ENCODE data around the gene SPTBN1.

SPTBN1 gene

DNA sequence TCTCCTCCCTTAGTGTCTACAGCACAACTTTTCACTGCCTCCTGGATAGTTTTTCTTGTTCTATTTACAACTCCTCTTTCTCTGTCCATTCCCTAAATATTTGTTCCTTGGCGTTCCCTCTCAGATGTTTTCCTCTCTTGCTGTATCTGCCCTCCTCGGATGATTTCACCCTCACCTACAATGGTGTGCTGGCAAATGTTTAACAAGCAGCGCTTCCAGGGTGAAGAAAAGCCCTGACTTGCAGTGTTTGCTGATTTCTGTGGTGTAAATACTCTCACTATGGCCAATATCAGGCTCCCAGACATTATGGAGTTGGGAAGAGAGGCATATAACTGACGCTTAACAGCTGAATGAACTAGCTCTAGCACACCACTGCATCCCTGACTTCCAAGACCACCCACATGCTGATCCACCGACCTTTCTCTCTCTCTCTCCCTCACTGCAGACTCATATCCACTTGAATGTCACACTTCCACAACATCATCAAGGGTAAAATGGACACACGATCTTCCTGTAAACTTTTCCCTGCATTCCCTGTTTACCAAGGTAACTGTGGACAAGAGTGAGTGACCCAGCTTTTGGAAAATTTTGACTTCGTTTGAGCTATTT is 31.5 kb upstream of the SPTBN1 start:
- TF ChIP-seq GATA2 (IDR thresholded peaks at IDR 0.05; ENCODE audit: low read depth, low read length) (no peak), GATA3 (IDR thresholded peaks at IDR 0.05; ENCODE audit: low read depth, low read length) (no peak)

DNA sequence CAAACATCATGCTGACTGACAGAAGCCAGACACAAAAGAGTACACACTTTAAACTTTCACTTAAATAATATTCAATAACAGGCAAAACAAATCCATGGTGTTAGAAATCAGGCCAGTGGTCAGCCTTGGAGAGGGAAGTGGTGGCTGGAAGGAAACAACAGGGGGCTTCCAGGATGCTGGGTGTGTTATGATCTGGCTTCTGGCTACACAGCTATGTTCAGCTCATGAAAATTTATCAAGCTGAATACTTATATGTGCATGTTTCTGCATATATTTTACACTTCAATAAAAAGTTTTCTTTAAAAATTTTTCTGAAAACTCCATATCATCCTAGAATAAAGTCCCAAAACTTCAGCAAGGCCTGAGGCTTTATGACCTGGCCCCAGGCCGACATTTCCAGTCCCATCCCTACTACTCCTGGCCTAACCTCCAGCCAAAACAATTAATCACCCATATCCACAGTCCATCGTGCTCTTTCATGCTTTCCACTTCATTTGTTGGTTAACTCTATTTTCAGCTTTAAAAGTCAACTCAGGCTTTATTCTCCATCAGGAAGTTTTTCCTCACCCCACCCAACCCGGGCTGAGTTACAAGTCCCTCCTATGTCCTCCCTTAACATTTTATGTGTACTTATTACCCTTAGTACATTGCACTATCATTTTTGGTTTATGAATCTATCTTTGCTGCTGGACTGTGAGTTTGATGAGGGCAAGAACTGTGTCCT is 27.9 kb upstream of the SPTBN1 start:
- TF ChIP-seq GATA2 (IDR thresholded peaks at IDR 0.05; ENCODE audit: low read depth, low read length) = no peak
- TF ChIP-seq GATA3 (IDR thresholded peaks at IDR 0.05; ENCODE audit: low read depth, low read length) = no peak

DNA sequence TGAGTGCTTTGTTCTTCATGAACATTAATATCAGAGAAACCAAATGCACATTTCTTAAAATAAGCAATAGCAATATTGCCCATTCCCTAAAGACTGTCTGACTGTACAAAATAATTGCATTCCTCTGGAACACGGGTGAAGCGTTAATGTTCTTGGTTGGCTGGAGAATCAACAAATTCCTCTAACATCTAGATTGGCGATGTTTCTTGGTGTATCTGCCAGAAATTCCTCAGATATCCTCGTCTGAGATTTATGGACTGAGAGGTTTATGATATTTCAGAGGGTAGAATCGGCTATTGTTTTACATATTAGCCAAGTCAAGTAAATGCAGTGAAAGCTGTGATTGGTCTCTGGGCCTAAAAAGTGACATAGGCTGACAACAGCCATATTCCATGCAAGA is 27.1 kb upstream of the SPTBN1 start:
- TF ChIP-seq GATA3 (IDR thresholded peaks at IDR 0.05; ENCODE audit: low read depth, low read length) (no peak), GATA2 (IDR thresholded peaks at IDR 0.05; ENCODE audit: low read depth, low read length) (no peak)

DNA sequence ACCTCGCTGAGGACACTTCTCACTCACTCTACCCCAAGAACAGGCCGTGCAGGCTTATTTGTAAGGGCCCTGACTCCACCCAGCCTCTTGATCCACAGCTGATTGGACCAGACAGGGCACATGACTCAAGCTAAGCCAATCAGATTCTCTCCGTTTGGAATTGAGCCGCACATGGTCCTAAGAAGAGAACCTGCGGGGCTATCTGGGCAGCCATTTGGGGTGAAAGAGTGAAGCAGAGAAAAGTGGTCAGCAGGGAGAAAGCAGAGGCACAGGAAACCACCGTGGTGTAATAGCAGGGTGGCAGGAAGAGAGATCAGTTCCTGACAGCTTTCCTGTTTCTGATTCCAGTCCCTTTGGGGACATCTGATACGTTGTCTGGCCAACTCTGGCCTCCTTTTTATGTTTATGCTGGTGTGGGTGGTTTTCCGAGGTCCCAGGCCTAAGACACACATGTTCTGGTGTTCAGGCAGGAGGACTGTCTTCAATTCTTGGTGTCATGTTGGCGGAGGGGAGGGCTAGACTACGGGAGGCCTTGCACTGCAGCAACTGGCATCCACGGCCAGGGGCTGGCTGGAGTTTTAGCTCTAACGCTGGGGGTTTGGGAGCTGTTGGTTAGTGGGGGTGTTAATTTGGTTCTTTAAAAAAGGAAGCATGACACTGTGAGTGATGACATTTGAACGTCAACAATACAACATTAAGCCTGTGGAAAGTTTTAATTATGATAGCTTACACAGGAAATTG is 26.1 kb upstream of the SPTBN1 start:
- no peak for TF ChIP-seq GATA3 (IDR thresholded peaks at IDR 0.05; ENCODE audit: low read depth, low read length)
- TF ChIP-seq GATA2 (IDR thresholded peaks at IDR 0.05; ENCODE audit: low read depth, low read length) = no peak

DNA sequence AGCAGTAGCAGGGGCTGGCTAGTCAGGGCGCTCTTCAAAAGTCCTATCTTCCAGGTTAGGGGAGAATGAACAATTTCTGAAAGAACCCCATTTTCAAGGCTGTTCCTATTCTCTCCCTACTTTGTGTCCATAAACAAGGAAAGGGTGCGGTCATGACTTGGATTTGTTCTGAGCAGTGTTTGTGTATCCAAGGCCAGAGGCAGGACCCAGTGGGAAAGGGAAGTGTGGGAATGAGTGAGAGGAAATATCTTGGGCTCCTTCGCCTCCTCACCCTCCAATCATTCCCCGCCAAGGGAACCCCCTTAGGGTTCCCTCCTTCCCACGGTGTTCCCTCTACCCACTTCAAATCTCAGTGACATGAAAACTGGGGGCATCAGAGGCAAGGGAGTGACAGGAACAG is 25.5 kb upstream of the SPTBN1 start:
- TF ChIP-seq GATA3 (IDR thresholded peaks at IDR 0.05; ENCODE audit: low read depth, low read length) (no peak), GATA2 (IDR thresholded peaks at IDR 0.05; ENCODE audit: low read depth, low read length) (no peak)

DNA sequence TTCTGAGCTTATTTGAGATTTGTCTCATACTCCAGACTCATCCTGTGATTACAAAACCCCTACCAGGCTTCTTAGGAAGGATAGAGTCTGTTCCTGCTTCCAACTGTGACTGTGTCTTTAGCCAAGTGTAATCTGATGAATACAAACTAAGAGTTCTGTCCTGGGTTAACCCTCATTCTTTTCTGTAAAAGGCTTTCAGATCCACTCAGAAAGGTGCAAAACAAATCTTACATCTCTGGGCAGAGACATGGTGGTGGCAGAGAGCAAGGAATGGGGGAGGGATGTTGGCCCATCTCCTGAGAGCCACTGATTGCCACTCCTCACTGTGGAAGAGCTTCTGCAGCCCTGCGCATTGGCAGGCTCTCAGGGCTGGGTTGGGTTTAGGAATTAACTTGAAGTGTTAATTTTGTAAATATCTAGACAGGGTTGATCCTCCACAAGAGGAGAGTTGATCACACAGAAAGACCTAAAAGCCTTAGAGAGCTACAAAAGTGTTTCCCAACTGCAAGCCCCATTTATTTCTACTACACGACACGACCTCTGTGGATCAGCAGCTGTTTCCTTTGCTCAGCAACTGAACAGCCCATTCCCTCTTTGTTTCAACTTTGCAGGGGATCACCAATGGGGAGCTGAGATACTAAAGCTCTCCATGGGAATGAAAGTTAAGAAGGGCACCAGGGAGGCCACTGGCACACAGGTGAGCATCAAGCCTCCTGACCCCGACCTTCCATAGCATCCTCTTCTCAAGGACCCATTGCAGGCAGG is 23.7 kb upstream of the SPTBN1 start:
- TF ChIP-seq GATA2 (IDR thresholded peaks at IDR 0.05; ENCODE audit: low read depth, low read length) (no peak), GATA3 (IDR thresholded peaks at IDR 0.05; ENCODE audit: low read depth, low read length) (no peak)

DNA sequence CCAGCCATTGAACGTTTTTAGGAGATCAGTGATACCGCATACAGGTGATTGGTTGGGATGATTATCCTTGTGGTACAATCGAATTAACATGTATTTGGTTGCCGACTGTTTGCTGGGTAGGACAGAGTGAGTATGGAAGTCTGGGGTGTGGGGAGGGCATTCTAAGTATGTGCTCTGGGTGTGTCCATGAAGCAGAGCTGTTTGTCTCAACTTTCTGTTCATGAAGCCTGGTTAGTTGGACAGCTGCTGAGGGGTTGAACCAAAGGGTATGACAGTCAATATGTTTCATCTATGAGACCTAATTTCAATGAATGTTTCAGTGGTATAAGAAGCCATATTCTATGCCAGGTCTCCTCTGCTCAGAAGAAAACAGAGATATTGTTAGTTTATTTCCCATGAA is 21.9 kb upstream of the SPTBN1 start:
- no peak for TF ChIP-seq GATA3 (IDR thresholded peaks at IDR 0.05; ENCODE audit: low read depth, low read length)
- TF ChIP-seq GATA2 (IDR thresholded peaks at IDR 0.05; ENCODE audit: low read depth, low read length) = no peak

DNA sequence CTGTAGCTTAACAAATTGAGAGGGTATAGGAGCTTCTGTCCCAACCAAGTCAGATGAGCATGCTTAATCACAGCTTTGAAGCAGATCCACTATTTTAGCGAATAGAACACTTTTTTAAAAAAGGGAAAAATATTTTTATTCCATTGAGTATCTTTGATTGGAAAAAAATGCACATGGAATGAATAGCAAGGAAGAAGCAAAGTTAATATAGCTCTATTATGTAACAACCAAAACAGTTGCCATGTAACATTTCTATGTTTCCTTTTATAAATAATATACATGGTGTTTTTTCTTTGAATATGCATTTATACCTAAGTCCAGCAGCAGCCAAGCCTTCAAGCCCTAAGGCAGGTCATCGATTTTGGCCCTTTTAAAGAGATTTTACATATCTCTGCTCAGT is 21.4 kb upstream of the SPTBN1 start:
- TF ChIP-seq GATA3 (IDR thresholded peaks at IDR 0.05; ENCODE audit: low read depth, low read length) (no peak), GATA2 (IDR thresholded peaks at IDR 0.05; ENCODE audit: low read depth, low read length) (no peak)

DNA sequence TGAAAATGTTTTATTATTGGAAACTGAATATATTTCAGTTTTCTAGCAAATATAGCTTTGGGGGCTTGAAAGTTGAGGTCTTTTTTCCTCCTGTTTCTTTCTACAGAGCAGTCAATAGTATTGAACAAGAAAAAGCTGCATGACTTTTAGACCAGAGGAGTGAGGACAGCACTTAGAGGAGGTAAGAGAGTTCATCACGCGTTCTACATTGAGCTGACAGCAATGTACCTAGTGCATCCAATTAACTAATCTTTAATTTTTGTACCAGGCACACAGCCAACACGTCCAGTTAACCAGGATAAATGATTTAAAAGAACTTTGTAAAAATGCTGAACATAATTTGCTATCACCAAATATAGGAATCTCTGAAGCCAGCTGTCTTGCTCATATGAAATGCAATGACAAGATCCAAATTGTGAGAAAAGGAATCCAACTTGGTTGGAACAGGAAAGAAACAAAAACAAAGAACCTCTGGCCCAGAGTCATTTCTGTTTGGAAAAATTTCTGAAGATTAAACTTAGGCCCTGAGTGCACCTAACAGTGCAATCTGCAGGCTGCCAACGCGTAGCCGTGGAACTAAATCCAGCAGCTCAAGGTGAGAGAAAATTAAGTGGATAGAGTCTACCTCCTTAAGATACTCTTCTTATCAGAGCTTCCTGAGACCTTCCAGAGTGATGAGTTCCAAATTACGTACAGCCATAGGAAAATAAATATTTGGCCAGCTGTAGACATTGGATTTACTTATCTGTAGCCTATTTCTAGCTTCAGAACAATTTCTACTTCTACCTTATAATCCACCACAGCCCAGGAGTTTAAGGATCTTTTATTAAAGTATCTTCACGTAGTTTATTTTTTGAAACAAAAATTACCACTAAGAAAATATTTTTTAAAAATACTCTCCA is 20.6 kb upstream of the SPTBN1 start:
- no peak for TF ChIP-seq GATA3 (IDR thresholded peaks at IDR 0.05; ENCODE audit: low read depth, low read length)
- no peak for TF ChIP-seq GATA2 (IDR thresholded peaks at IDR 0.05; ENCODE audit: low read depth, low read length)

DNA sequence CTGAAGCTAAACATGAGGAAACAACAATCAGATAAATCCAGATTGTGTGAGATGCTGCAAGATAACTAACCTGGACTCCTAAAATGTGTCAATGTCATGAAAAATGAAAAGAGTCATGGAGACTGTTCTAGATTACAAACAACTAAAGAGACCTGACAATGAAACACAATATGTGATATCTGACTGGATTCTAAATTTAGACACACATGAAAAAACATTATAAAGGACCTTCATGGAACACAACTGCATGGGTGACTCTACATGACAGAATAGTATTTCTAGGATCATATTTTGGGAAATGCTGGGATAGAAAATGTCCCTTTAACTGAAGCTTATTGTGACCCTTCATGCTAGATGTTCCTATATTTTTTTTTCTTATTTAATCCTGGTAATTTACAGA is 18.5 kb upstream of the SPTBN1 start:
- no peak for TF ChIP-seq GATA2 (IDR thresholded peaks at IDR 0.05; ENCODE audit: low read depth, low read length)

DNA sequence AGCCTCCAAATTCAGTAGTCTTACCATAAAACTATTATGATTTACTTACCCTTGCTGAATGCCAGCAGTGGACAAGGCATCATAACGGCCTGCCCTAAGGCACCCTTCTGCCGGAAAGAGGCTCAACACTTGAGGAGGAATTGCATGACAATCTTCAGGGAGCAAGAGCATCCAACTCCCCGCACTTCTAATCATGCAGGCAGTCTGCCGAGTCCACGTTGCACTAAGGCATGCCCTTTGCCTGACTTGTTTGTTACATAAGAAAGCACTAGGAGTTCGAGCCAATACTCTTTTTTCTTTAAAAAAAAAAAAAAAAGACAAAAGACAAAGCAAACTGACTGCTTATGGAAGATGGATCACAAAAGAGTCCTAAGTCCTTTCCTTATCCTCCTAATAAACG is 17.9 kb upstream of the SPTBN1 start:
- TF ChIP-seq GATA3 (IDR thresholded peaks at IDR 0.05; ENCODE audit: low read depth, low read length) (no peak), GATA2 (IDR thresholded peaks at IDR 0.05; ENCODE audit: low read depth, low read length) (no peak)

DNA sequence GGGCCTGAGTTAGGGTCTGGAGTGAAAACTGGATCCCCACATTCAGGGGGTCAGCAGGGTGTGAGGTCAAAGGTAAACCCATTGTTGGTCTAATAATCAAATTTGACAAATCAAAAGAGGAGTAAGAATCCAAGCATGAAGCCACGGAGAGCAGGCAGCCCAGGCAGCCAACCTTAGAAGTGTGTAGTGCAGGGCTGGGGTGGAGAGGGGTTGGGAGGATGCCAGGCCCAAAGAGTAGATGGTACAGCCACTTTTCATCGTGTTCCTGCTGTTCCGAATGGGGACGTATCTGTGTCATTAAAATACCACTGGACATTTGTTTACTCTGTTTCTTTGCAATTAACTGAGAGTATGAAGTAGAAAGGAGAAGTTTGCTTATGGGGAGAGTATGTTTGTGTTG is 16.5 kb upstream of the SPTBN1 start:
- TF ChIP-seq GATA2 (IDR thresholded peaks at IDR 0.05; ENCODE audit: low read depth, low read length) = no peak
- no peak for TF ChIP-seq GATA3 (IDR thresholded peaks at IDR 0.05; ENCODE audit: low read depth, low read length)

DNA sequence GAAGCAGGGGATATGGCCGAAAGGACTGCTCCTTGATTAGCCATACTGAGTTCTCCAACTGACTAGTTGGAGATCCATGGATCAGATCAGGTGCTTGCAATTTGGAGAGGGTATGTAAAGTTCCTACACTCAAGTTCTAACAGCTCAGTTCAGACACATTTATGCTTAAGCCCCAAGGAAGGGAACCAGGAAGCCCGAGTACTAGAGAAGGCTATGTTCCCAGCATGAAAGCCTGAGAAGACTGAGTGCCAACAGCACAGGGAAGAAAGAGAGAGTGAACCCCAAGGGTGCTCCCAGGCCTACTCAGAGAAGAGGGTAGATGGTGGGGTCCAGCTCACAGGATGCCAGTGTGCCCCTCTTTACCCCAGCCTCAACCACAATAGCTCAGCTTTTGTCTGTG is 16.1 kb upstream of the SPTBN1 start:
- TF ChIP-seq GATA3 (IDR thresholded peaks at IDR 0.05; ENCODE audit: low read depth, low read length) (no peak), GATA2 (IDR thresholded peaks at IDR 0.05; ENCODE audit: low read depth, low read length) (no peak)

Measured in SH-SY5Y (cell line).